Measurements from ENCODE around the gene RNF182. TPM values are rescaled to one million over a fixed set of nuclear protein-coding genes. Genes with fewer than 3 reads are reported as not detected.
A peak's percentile ranks its signal among the peaks of the same experiment; 100 is the strongest.

RNF182 gene
- total and polyA plus RNA-seq, 2 donors (not counting 1 experiment from before 2014, with no cell fraction given): 2.5 to 14.1 TPM

GRCh38 chr6:13993416-13993815 lies 68.7 kb downstream of the RNF182 start:
- Histone ChIP-seq H3K4me1 (ENCODE audit: control insufficient read depth, extremely low read depth, insufficient read depth, low read length) (peaks cover 3% of the 10 kb centered on the region), H3K27ac (ENCODE audit: insufficient read depth, low read length) (no peak overlapping the region), H3K4me2 (ENCODE audit: extremely low read depth, insufficient read depth, low read length) (no peak overlapping the region), H3K79me2 (ENCODE audit: control insufficient read depth, insufficient read depth, low read length) (no peaks in the 10 kb centered on the region), H3K9ac (ENCODE audit: insufficient read depth, low read length) (no peak overlapping the region), H3K9me3 (ENCODE audit: control insufficient read depth, insufficient read depth, low read depth, low read length) (no peaks in the 10 kb centered on the region), H3K4me3 (replicated peaks in 1 of 4; ENCODE audit: control extremely low read depth in 1 of 4, insufficient read depth in 1 of 4, low read depth in 3 of 4, low read length in 4 of 4) (no peak overlapping the region), H3K27me3 (ENCODE audit: control insufficient read depth, insufficient read depth, low read length) (no peaks in the 10 kb centered on the region), H3K36me3 (ENCODE audit: control insufficient read depth, insufficient read depth, low read length) (no peaks in the 10 kb centered on the region), H4K20me1 (ENCODE audit: control insufficient read depth, extremely low read depth, insufficient read depth, low read length) (no peaks in the 10 kb centered on the region), H2AFZ (ENCODE audit: low read length) (no peak overlapping the region)
- DNase-seq (ENCODE audit: low read depth in 2 of 2): no peak
- TF ChIP-seq, protein P1, sequence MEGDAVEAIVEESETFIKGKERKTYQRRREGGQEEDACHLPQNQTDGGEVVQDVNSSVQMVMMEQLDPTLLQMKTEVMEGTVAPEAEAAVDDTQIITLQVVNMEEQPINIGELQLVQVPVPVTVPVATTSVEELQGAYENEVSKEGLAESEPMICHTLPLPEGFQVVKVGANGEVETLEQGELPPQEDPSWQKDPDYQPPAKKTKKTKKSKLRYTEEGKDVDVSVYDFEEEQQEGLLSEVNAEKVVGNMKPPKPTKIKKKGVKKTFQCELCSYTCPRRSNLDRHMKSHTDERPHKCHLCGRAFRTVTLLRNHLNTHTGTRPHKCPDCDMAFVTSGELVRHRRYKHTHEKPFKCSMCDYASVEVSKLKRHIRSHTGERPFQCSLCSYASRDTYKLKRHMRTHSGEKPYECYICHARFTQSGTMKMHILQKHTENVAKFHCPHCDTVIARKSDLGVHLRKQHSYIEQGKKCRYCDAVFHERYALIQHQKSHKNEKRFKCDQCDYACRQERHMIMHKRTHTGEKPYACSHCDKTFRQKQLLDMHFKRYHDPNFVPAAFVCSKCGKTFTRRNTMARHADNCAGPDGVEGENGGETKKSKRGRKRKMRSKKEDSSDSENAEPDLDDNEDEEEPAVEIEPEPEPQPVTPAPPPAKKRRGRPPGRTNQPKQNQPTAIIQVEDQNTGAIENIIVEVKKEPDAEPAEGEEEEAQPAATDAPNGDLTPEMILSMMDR (conservative IDR thresholded peaks at IDR 0.05 in 1 of 2, IDR thresholded peaks at IDR 0.05 in 1 of 2; ENCODE audit: low read depth in 1 of 2, low read length in 2 of 2): no peak
- TF ChIP-seq EZH2 (IDR thresholded peaks at IDR 0.05; ENCODE audit: low read length, missing control alignments): no peak

- Histone ChIP-seq H3K4me1 (ENCODE audit: control insufficient read depth, extremely low read depth, insufficient read depth, low read length) (peaks cover 2% of the 10 kb centered on the region), H3K4me2 (ENCODE audit: extremely low read depth, insufficient read depth, low read length) (no peak overlapping the region), H3K27ac (ENCODE audit: insufficient read depth, low read length) (no peak overlapping the region), H3K4me3 (replicated peaks in 1 of 4; ENCODE audit: control extremely low read depth in 1 of 4, insufficient read depth in 1 of 4, low read depth in 3 of 4, low read length in 4 of 4) (no peak overlapping the region), H3K9ac (ENCODE audit: insufficient read depth, low read length) (no peak overlapping the region), H2AFZ (ENCODE audit: low read length) (no peak overlapping the region), H3K79me2 (ENCODE audit: control insufficient read depth, insufficient read depth, low read length) (no peaks in the 10 kb centered on the region), H3K36me3 (ENCODE audit: control insufficient read depth, insufficient read depth, low read length) (no peaks in the 10 kb centered on the region), H3K9me3 (ENCODE audit: control insufficient read depth, insufficient read depth, low read depth, low read length) (no peaks in the 10 kb centered on the region), H4K20me1 (ENCODE audit: control insufficient read depth, extremely low read depth, insufficient read depth, low read length) (no peaks in the 10 kb centered on the region), H3K27me3 (ENCODE audit: control insufficient read depth, insufficient read depth, low read length) (no peaks in the 10 kb centered on the region)
- TF ChIP-seq EZH2 (IDR thresholded peaks at IDR 0.05; ENCODE audit: low read length, missing control alignments): no peak
- TF ChIP-seq, protein P1 (conservative IDR thresholded peaks at IDR 0.05 in 1 of 2, IDR thresholded peaks at IDR 0.05 in 1 of 2; ENCODE audit: low read depth in 1 of 2, low read length in 2 of 2): no peak
- no peak for DNase-seq (ENCODE audit: low read depth in 2 of 2)
Measured at GRCh38 chr6:13998356-13998755, 73.6 kb downstream of the RNF182 start.

DNA sequence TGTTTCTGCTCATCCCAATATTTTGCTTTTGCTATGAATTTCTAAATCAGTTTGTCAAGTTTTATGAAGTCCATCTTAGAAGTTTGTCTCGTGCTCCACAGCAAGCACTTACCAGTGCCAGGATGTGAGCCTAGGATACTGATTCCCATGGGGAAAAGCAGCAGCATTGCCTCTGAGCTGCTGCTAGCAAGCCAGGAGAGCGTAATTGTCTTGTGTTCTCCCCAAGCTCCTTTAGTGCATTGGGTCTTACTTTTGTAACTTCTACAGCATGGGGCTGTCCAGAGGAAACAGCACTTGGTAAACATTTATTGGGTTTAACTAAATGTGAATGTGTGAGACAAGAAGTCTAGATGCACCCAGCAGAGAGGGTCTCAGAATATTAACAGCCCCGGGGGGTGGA lies 76.1 kb downstream of the RNF182 start:
- peaks cover 2% of the 10 kb centered on the region for H3K4me1 ChIP-seq (ENCODE audit: control insufficient read depth, extremely low read depth, insufficient read depth, low read length)
- peak overlapping the region; percentile 71 for H3K27ac ChIP-seq (ENCODE audit: insufficient read depth, low read length)
- no peak for TF ChIP-seq EZH2 (IDR thresholded peaks at IDR 0.05; ENCODE audit: low read length, missing control alignments)
- TF ChIP-seq, protein P1 (conservative IDR thresholded peaks at IDR 0.05 in 1 of 2, IDR thresholded peaks at IDR 0.05 in 1 of 2; ENCODE audit: low read depth in 1 of 2, low read length in 2 of 2): no peak
- no peaks in the 10 kb centered on the region for H3K27me3 ChIP-seq (ENCODE audit: control insufficient read depth, insufficient read depth, low read length)
- H3K9me3 ChIP-seq (ENCODE audit: control insufficient read depth, insufficient read depth, low read depth, low read length): no peaks in the 10 kb centered on the region
- H3K79me2 ChIP-seq (ENCODE audit: control insufficient read depth, insufficient read depth, low read length): no peaks in the 10 kb centered on the region
- H2AFZ ChIP-seq (ENCODE audit: low read length): no peak overlapping the region
- no peak overlapping the region for H3K4me2 ChIP-seq (ENCODE audit: extremely low read depth, insufficient read depth, low read length)
- H3K9ac ChIP-seq (ENCODE audit: insufficient read depth, low read length): no peak overlapping the region
- no peaks in the 10 kb centered on the region for H3K36me3 ChIP-seq (ENCODE audit: control insufficient read depth, insufficient read depth, low read length)
- no peak overlapping the region for H3K4me3 ChIP-seq (replicated peaks in 1 of 4; ENCODE audit: control extremely low read depth in 1 of 4, insufficient read depth in 1 of 4, low read depth in 3 of 4, low read length in 4 of 4)
- no peaks in the 10 kb centered on the region for H4K20me1 ChIP-seq (ENCODE audit: control insufficient read depth, extremely low read depth, insufficient read depth, low read length)
- no peak for DNase-seq (ENCODE audit: low read depth in 2 of 2)
